BE2C (cell line): ENCODE measurements around the gene PPP2R5C.
A peak's percentile ranks its signal among the peaks of the same experiment; 100 is the strongest.

ENCODE experiments used
- DNase-seq: peaks from one replicate; pipeline ENCODE4 v3.0.0-alpha.2; 2020
- H3K27me3 ChIP-seq: fragments of 250-450 bp; sonication (Bioruptor Pico); 2 replicates; pipeline ENCODE4 v1.5.1; 2020; ENCODE audit warnings: mild to moderate bottlenecking
- H3K36me3 ChIP-seq: fragments of 250-450 bp; sonication (Bioruptor Pico); 2 replicates; pipeline ENCODE4 v1.5.1; 2020; ENCODE audit warnings: mild to moderate bottlenecking
- H3K4me1 ChIP-seq: fragments of 250-450 bp; sonication (Bioruptor Pico); 2 replicates; pipeline ENCODE4 v1.5.1; 2020
- H3K4me3 ChIP-seq: 2 replicates; pipeline ENCODE4 v1.5.1; 2011; ENCODE audit warnings: low read depth, low read length
- H3K9me3 ChIP-seq: fragments of 250-450 bp; sonication (Bioruptor Pico); 2 replicates; pipeline ENCODE4 v1.5.1; 2020
- TF ChIP-seq, protein P1 (sequence below): IDR thresholded peaks from 2 replicates; pipeline ENCODE4 v1.5.1; 2012; ENCODE audit warnings: mild to moderate bottlenecking, low read depth, low read length

PPP2R5C gene

DNA sequence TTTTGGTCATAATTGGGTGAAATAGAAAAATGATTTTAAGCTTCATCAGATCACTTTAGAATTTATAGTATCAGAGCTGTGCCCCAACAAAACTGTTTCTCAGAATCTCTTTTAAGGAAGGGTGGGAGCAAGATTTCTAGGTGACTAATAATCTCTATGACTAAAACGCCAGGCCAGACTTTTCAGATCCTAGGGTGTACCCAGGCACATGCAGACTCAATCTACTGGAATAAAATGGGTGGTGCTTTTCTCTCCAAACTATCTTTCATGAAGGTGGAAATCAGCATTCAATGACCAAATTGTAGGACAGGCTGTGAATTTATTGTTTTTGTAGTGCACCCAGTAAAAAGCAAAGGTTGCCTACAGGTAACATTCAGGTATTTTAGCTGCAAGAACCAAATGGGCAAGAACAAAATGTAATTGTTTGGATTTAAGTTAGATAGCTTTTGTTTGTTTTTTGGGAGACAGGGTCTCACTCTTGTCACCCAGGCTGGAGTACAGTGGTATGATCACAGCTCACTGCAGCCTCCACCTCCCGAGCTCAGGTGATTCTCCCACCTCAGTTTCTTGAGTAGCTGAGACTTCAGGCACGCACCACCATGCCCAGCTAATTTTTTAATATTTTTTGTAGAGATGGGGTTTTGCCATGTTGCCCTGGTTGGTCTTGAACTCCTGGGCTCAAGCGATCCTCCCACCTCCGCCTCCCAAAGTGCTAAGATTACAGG lies 49.5 kb downstream of the PPP2R5C start:
- Histone ChIP-seq H3K27me3 (no peaks in the 10 kb centered on the region), H3K9me3 (no peaks in the 10 kb centered on the region), H3K4me3 (peak overlapping the region; percentile 67), H3K4me1 (peaks cover 12% of the 10 kb centered on the region), H3K36me3 (peaks cover 38% of the 10 kb centered on the region)
- TF ChIP-seq, protein P1, sequence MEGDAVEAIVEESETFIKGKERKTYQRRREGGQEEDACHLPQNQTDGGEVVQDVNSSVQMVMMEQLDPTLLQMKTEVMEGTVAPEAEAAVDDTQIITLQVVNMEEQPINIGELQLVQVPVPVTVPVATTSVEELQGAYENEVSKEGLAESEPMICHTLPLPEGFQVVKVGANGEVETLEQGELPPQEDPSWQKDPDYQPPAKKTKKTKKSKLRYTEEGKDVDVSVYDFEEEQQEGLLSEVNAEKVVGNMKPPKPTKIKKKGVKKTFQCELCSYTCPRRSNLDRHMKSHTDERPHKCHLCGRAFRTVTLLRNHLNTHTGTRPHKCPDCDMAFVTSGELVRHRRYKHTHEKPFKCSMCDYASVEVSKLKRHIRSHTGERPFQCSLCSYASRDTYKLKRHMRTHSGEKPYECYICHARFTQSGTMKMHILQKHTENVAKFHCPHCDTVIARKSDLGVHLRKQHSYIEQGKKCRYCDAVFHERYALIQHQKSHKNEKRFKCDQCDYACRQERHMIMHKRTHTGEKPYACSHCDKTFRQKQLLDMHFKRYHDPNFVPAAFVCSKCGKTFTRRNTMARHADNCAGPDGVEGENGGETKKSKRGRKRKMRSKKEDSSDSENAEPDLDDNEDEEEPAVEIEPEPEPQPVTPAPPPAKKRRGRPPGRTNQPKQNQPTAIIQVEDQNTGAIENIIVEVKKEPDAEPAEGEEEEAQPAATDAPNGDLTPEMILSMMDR, result no peak
- DNase-seq, result no peak

DNA sequence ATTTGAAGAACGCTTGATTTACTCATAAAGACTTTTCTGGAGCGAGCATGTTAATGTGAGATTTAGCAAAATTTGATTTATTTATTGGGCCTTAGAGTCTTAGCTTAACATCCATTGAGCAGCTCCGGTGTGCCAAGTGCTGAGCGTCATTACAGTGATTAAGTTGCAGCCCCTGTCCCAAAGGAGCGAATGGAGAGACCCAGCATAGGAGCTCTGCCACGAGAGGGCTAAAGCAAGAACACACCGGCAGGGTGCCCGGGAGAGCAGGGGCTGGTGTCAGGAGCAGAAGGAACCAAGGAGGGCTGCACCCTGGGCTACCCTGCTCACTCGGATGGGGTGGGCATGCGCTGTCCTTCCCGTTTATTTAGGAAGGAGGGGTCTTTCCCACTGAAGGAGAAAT lies 50.6 kb downstream of the PPP2R5C start:
- H3K4me1 ChIP-seq, result peaks cover 12% of the 10 kb centered on the region
- DNase-seq, result peak; percentile 66
- H3K4me3 ChIP-seq, result peak overlapping the region; percentile 67
- TF ChIP-seq, protein P1, result peak; percentile 46
- no peaks in the 10 kb centered on the region for H3K27me3 ChIP-seq
- no peaks in the 10 kb centered on the region for H3K9me3 ChIP-seq
- peaks cover 42% of the 10 kb centered on the region for H3K36me3 ChIP-seq

DNA sequence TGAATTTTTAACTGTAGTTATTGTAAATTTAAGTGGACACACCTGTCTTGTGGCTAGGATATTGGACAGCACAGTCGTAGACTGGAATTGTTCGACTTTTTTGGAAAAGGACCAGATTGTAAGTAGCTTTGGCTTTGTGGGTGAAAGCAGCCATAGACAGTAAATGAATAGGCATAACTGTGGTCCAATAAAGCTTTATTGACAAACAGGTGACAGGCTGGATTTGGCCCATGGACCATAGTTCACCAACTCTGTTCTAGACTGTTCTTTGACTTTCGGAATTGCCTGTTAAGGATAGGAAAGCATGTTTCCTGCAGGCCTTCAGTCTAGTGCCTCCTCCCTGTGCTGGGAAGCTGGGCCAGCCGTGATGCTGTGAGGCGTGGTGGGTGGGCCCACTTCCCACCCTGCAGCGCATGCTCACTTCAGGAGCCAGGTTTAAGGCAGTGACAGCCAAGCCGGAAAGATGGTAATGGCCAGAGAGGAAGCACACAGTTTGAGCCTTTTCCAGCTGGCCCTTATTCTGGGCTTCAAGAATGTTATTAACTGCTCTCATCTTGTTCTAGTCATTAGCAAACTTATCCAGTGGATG lies 51.8 kb downstream of the PPP2R5C start:
- no peak overlapping the region for H3K4me3 ChIP-seq
- no peaks in the 10 kb centered on the region for H3K9me3 ChIP-seq
- peaks cover 12% of the 10 kb centered on the region for H3K4me1 ChIP-seq
- TF ChIP-seq, protein P1, result no peak
- H3K27me3 ChIP-seq, result no peaks in the 10 kb centered on the region
- peaks cover 42% of the 10 kb centered on the region for H3K36me3 ChIP-seq
- DNase-seq, result no peak

DNA sequence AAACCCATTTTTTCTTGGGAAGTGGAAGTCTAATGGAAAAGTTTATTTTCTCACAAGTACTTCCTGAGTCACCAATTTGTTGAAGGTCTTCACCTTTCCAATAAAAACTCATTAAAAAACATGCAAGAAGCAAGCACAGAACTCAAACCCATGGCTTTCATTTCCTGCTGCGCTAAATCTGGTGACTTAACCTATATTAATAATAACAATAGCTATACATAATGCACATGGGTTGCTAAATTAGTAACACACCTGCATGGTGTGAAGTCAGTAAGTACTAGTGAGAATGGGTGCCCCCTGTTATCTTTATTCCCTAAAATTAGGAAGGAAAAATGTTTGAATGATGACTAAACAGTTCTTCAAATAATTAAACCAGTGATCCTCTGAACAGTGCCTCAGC lies 52.3 kb downstream of the PPP2R5C start:
- Histone ChIP-seq H3K36me3 (peaks cover 44% of the 10 kb centered on the region), H3K9me3 (no peaks in the 10 kb centered on the region), H3K27me3 (no peaks in the 10 kb centered on the region), H3K4me3 (no peak overlapping the region), H3K4me1 (peaks cover 7% of the 10 kb centered on the region)
- DNase-seq, result no peak
- TF ChIP-seq, protein P1, result no peak

DNA sequence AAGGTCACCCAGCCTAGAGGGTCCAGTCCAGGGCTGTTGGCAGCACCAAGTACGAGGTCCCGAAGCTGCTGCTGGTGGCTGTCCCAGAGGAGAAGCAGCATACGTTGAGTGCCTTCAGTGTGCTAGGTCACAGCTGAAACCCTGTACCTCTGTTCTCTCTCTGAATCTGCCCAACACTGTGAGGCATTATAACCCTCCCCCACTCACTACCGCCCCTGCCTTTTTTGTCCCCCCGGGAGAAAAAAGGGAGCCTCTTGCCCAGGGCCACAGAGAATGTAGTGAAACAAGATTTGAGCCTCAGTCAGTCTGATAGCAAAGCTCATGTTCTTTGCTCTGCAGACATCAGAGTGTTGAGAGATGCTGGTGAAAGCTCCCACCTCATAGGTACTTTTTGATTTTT lies 53.4 kb downstream of the PPP2R5C start:
- Histone ChIP-seq H3K27me3 (no peaks in the 10 kb centered on the region), H3K36me3 (peaks cover 51% of the 10 kb centered on the region), H3K9me3 (no peaks in the 10 kb centered on the region), H3K4me3 (no peak overlapping the region), H3K4me1 (peaks cover 7% of the 10 kb centered on the region)
- TF ChIP-seq, protein P1, result no peak
- DNase-seq, result no peak

DNA sequence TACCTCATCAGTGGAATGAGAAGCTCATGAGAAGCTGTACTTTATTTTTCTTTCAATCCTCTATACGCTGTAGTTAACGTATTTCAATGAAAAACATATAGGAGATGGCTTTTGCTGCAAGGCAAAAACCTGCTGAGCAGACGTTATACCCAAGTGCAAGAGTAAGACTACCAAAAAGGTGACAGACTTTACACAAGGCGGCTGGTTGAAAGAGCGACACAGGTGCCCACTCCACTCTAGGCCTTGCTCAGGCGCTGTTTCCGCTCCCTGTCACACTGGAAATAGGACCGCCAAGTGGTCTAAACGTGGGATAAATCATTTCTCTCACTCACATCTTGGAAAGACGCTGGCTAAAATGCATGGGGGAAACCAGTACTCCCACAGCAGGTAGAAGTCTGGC lies 54.5 kb downstream of the PPP2R5C start:
- no peak for DNase-seq
- Histone ChIP-seq H3K36me3 (peaks cover 58% of the 10 kb centered on the region), H3K27me3 (no peaks in the 10 kb centered on the region), H3K4me3 (no peak overlapping the region), H3K9me3 (no peaks in the 10 kb centered on the region), H3K4me1 (peaks cover 7% of the 10 kb centered on the region)
- TF ChIP-seq, protein P1, result no peak
